HEK293 (cell line): ENCODE results near the gene ASB4.

Experiments
- CTCF ChIA-PET: fragments of 350-600 bp; formaldehyde crosslinking; extraction: SDS; loops from one replicate; lab custom pipeline; 2021; ENCODE audit warnings: antibody characterized with exemption; lab: Yijun Ruan, JAX
- POLR2A ChIA-PET: fragments of 300-600 bp; formaldehyde crosslinking; extraction: SDS; loops from one replicate; lab custom pipeline; 2020; ENCODE audit warnings: antibody characterized with exemption, inconsistent platforms; lab: Yijun Ruan, JAX
- H3K27ac ChIP-seq: fragments of 200-500 bp; sonication (Bioruptor generic); 2 replicates; pipeline ENCODE4 v1.5.1; 2014; ENCODE audit warnings: low read depth, low read length, control low read depth, inconsistent platforms; ENCODE audit errors: extremely low read depth
- H3K36me3 ChIP-seq, 2 experiments: fragments of 200-500 bp in 1 of 2; sonication (Bioruptor generic) in 1 of 2; 1 replicate in 1 of 2; 2 replicates in 1 of 2; pipeline ENCODE4 v1.5.1; 2014 to 2017; ENCODE audit warnings: inconsistent platforms in 2 of 2, low read length in 2 of 2; ENCODE audit not compliant: control insufficient read depth in 2 of 2, insufficient read depth in 1 of 2
- H3K4me1 ChIP-seq: fragments of 200-500 bp; sonication (Bioruptor generic); 2 replicates; pipeline ENCODE4 v1.5.1; 2014; ENCODE audit warnings: mild to moderate bottlenecking, low read length, inconsistent platforms; ENCODE audit not compliant: control insufficient read depth, insufficient read depth
- H3K4me3 ChIP-seq: 2 replicates; pipeline ENCODE4 v1.5.1; 2011; ENCODE audit warnings: low read depth, mild to moderate bottlenecking, control low read depth, low read length, moderate library complexity
- H3K9me3 ChIP-seq: fragments of 200-500 bp; sonication (Bioruptor generic); 2 replicates; pipeline ENCODE4 v1.5.1; 2014; ENCODE audit warnings: low read depth, low read length, inconsistent platforms; ENCODE audit not compliant: control insufficient read depth, insufficient read depth
- GLIS2 ChIP-seq: fragments of 450-650 bp; formaldehyde crosslinking; IDR thresholded peaks from 2 replicates; pipeline ENCODE4 v1.5.1; 2016; ENCODE audit warnings: missing biosample characterization, missing genetic modification characterization
- KLF10 ChIP-seq: fragments of 450-650 bp; IDR thresholded peaks from 2 replicates; pipeline ENCODE4 v1.5.1; 2018; ENCODE audit warnings: missing biosample characterization, mild to moderate bottlenecking, missing genetic modification characterization
- MYNN ChIP-seq: fragments of 450-650 bp; formaldehyde crosslinking; IDR thresholded peaks from 2 replicates; pipeline ENCODE4 v1.5.1; 2016; ENCODE audit warnings: missing biosample characterization, missing genetic modification characterization, borderline replicate concordance
- MZF1 ChIP-seq: fragments of 450-650 bp; formaldehyde crosslinking; IDR thresholded peaks from 2 replicates; pipeline ENCODE4 v1.5.1; 2017; ENCODE audit warnings: missing biosample characterization, missing genetic modification characterization, borderline replicate concordance
- PRDM4 ChIP-seq: fragments of 450-650 bp; formaldehyde crosslinking; IDR thresholded peaks from 2 replicates; pipeline ENCODE4 v1.5.1; 2017; ENCODE audit warnings: missing biosample characterization, missing genetic modification characterization
- SETDB1 ChIP-seq: IDR thresholded peaks from one replicate; pipeline ENCODE4 v1.6.1; 2017; ENCODE audit warnings: mild to moderate bottlenecking, low read length, moderate library complexity, mixed read lengths; ENCODE audit not compliant: insufficient read length
- YY1 ChIP-seq: fragments of 450-650 bp; formaldehyde crosslinking; IDR thresholded peaks from 2 replicates; pipeline ENCODE4 v1.5.1; 2018; ENCODE audit warnings: missing biosample characterization, missing genetic modification characterization
- ZBTB17 ChIP-seq: fragments of 450-650 bp; formaldehyde crosslinking; IDR thresholded peaks from 2 replicates; pipeline ENCODE4 v1.5.1; 2016; ENCODE audit warnings: missing biosample characterization, missing genetic modification characterization
- ZFP37 ChIP-seq: fragments of 450-650 bp; formaldehyde crosslinking; IDR thresholded peaks from 2 replicates; pipeline ENCODE4 v1.5.1; 2016; ENCODE audit warnings: missing biosample characterization, missing genetic modification characterization
- ZNF157 ChIP-seq: fragments of 450-650 bp; formaldehyde crosslinking; IDR thresholded peaks from 2 replicates; pipeline ENCODE4 v1.5.1; 2016; ENCODE audit warnings: missing biosample characterization, missing genetic modification characterization
- ZNF23 ChIP-seq: fragments of 450-650 bp; formaldehyde crosslinking; IDR thresholded peaks from 2 replicates; pipeline ENCODE4 v1.5.1; 2016; ENCODE audit warnings: missing biosample characterization, missing genetic modification characterization, borderline replicate concordance
- ZNF423 ChIP-seq: fragments of 450-650 bp; formaldehyde crosslinking; IDR thresholded peaks from 2 replicates; pipeline ENCODE4 v1.5.1; 2016; ENCODE audit warnings: missing biosample characterization, missing genetic modification characterization
- ZNF529 ChIP-seq: fragments of 450-650 bp; formaldehyde crosslinking; IDR thresholded peaks from 2 replicates; pipeline ENCODE4 v1.5.1; 2017; ENCODE audit warnings: missing genetic modification characterization, missing biosample characterization; ENCODE audit not compliant: insufficient replicate concordance
- ZNF561 ChIP-seq: fragments of 450-650 bp; IDR thresholded peaks from 2 replicates; pipeline ENCODE4 v1.5.1; 2018; ENCODE audit warnings: missing biosample characterization, missing genetic modification characterization, borderline replicate concordance
- ZNF610 ChIP-seq: fragments of 450-650 bp; formaldehyde crosslinking; IDR thresholded peaks from 2 replicates; pipeline ENCODE4 v1.5.1; 2016; ENCODE audit warnings: missing biosample characterization, missing genetic modification characterization, borderline replicate concordance
- ZNF626 ChIP-seq: fragments of 450-650 bp; sonication (Bioruptor Pico); formaldehyde crosslinking; IDR thresholded peaks from 2 replicates; pipeline ENCODE4 v1.5.1; 2018; ENCODE audit warnings: missing biosample characterization, missing genetic modification characterization, inconsistent platforms
- ZNF629 ChIP-seq: fragments of 450-650 bp; formaldehyde crosslinking; IDR thresholded peaks from 2 replicates; pipeline ENCODE4 v1.5.1; 2017; ENCODE audit warnings: missing biosample characterization, missing genetic modification characterization
- ZNF707 ChIP-seq: fragments of 450-650 bp; formaldehyde crosslinking; IDR thresholded peaks from 2 replicates; pipeline ENCODE4 v1.5.1; 2016; ENCODE audit warnings: missing biosample characterization, missing genetic modification characterization
- ZNF776 ChIP-seq: fragments of 450-650 bp; formaldehyde crosslinking; IDR thresholded peaks from 2 replicates; pipeline ENCODE4 v1.5.0; 2017; ENCODE audit warnings: missing biosample characterization, missing genetic modification characterization, borderline replicate concordance
- ZNF785 ChIP-seq: fragments of 450-650 bp; formaldehyde crosslinking; IDR thresholded peaks from 2 replicates; pipeline ENCODE4 v1.5.1; 2016; ENCODE audit warnings: missing biosample characterization, missing genetic modification characterization
- ZNF830 ChIP-seq: fragments of 450-650 bp; IDR thresholded peaks from 2 replicates; pipeline ENCODE4 v1.5.0; 2018; ENCODE audit warnings: missing biosample characterization, missing genetic modification characterization, low read depth, mild to moderate bottlenecking, moderate library complexity
- TF ChIP-seq, protein P1 (sequence below): fragments of 450-650 bp; formaldehyde crosslinking; IDR thresholded peaks from 2 replicates; pipeline ENCODE4 v1.5.1; 2016; ENCODE audit warnings: missing biosample characterization, missing genetic modification characterization
- TF ChIP-seq, protein P2 (sequence below): fragments of 450-650 bp; formaldehyde crosslinking; IDR thresholded peaks from 2 replicates; pipeline ENCODE4 v1.5.1; 2017; ENCODE audit warnings: missing biosample characterization, missing genetic modification characterization

ASB4 gene

GRCh38 chr7:95517458-95517857 is 31.7 kb downstream of the ASB4 start:
- H3K4me3 ChIP-seq, result no peak overlapping the region
- no peaks in the 10 kb centered on the region for H3K9me3 ChIP-seq
- no peaks in the 10 kb centered on the region for H3K36me3 ChIP-seq
- POLR2A ChIA-PET, result no interaction called here
- H3K4me1 ChIP-seq, result no peaks in the 10 kb centered on the region
- TF ChIP-seq ZNF610 (tag by site-specific recombination) (no peak), ZNF629 (tag by site-specific recombination) (no peak), ZNF785 (tag by site-specific recombination) (no peak), PRDM4 (tag by site-specific recombination) (no peak), ZNF561 (tag by site-specific recombination) (no peak), ZNF707 (tag by site-specific recombination) (no peak), MZF1 (tag by site-specific recombination) (no peak)
- TF ChIP-seq, all 188 proteins: peak for 0
- CTCF ChIA-PET, result interaction anchor here (0.9 to 1.7 kb wide), 3 partner anchors 9 to 173 kb away, joined by 7 to 9 read pairs (median 8); no protein-coding TSS in a partner anchor
- no peak overlapping the region for H3K27ac ChIP-seq

GRCh38 chr7:95517870-95518269 is 32.1 kb downstream of the ASB4 start:
- H3K27ac ChIP-seq, result no peak overlapping the region
- no peaks in the 10 kb centered on the region for H3K36me3 ChIP-seq
- ChIA-PET POLR2A (no interaction called here), CTCF (interaction anchor here (0.9 to 1.7 kb wide), 3 partner anchors 10 to 172 kb away, joined by 4 to 9 read pairs (median 7); no protein-coding TSS in a partner anchor)
- H3K9me3 ChIP-seq, result no peaks in the 10 kb centered on the region
- H3K4me1 ChIP-seq, result no peaks in the 10 kb centered on the region
- H3K4me3 ChIP-seq, result no peak overlapping the region
- TF ChIP-seq ZNF626 (tag by site-specific recombination), result no peak
- no peak for TF ChIP-seq ZNF157
- TF ChIP-seq KLF10 (tag by site-specific recombination), result no peak
- TF ChIP-seq PRDM4 (tag by site-specific recombination), result no peak
- TF ChIP-seq GLIS2, result no peak
- no peak for TF ChIP-seq ZNF423 (tag by site-specific recombination)
- TF ChIP-seq SETDB1, result no peak
- TF ChIP-seq, protein P1, sequence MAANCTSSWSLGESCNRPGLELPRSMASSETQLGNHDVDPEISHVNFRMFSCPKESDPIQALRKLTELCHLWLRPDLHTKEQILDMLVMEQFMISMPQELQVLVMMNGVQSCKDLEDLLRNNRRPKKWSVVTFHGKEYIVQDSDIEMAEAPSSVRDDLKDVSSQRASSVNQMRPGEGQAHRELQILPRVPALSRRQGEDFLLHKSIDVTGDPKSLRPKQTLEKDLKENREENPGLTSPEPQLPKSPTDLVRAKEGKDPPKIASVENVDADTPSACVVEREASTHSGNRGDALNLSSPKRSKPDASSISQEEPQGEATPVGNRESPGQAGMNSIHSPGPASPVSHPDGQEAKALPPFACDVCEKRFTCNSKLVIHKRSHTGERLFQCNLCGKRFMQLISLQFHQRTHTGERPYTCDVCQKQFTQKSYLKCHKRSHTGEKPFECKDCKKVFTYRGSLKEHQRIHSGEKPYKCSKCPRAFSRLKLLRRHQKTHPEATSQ, result no peak
- TF ChIP-seq ZNF776 (tag by site-specific recombination), result no peak
- no peak for TF ChIP-seq ZNF23
- TF ChIP-seq ZNF830 (tag by site-specific recombination), result no peak
- TF ChIP-seq YY1 (tag by site-specific recombination), result no peak
- no peak for TF ChIP-seq ZBTB17 (tag by site-specific recombination)
- TF ChIP-seq ZNF529 (tag by site-specific recombination), result no peak
- TF ChIP-seq MYNN (tag by site-specific recombination), result no peak
- no peak for TF ChIP-seq ZFP37
- TF ChIP-seq, protein P2, sequence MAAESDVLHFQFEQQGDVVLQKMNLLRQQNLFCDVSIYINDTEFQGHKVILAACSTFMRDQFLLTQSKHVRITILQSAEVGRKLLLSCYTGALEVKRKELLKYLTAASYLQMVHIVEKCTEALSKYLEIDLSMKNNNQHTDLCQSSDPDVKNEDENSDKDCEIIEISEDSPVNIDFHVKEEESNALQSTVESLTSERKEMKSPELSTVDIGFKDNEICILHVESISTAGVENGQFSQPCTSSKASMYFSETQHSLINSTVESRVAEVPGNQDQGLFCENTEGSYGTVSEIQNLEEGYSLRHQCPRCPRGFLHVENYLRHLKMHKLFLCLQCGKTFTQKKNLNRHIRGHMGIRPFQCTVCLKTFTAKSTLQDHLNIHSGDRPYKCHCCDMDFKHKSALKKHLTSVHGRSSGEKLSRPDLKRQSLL (tag by site-specific recombination), result no peak
